Stimulated activated CD4-positive, alpha-beta T cell treated with anti-CD3 and anti-CD28 coated beads, TNF-alpha, amount 100 ng/mL, for 4 hours (primary cell): ENCODE data around the gene ACTR3C.
"Not testable (repeated sequence)": the region's sequence is repeated elsewhere in the genome, so short reads cannot be mapped to it uniquely, and the experiment has no call there.

Experiments
- DNase-seq, 3 experiments: peaks; one replicate each; pipeline ENCODE4 v3.0.0-alpha.2; 2020; ENCODE audit warnings: low read depth in 3 of 3

Gene ACTR3C

DNA sequence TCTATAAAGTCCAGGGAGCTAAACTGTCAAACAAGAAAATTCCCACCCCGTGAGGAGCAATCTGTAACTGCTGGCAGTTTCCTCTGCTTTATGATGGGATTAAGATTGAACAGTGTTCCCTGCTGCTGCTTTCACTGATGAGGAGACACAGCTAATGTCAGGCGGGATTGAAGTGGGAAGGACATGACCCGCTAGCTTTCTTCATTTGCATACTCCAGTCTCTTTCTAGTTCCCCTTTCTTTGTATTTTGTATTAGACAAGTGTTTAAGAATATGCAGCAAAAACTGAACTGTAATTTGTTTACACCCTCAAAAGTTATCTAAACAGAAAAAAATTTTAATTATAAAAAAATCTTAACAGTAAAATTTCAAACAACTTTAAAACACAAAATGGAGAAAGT lies 40.2 kb downstream of the ACTR3C start:
- not testable (repeated sequence) for DNase-seq

DNA sequence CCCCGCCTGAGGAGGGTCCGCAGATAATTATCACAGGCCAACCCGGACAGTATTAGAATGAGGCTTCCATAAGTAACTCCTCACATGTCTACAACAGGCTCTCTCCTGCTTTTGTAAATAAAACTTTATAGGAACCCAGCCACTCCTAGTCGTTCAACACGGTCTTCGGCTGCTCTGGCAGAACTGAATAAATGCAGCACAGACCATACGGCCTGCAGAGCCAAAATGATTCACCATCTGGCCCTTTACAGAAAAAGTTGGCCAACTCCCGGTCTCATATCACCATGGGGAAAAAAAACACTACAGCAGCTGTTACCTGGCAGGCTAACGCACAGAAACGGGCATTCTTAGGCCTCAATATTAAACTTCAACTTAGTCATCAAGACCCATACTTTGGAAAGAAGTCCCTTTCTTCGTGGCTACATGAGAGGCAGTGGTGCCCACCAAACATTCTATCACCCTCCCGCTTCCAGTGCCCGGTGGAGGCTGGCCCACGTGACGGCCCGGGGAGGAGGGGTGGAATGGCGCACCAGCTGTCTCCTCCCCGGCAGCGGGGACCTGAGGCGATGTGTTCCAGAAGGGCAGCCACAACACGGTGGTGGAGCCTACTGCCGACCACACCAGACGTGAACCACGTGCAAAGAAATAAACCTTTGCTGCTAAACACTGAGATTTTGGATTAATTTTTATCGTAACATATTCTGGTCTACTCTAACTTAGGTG lies 41.5 kb downstream of the ACTR3C start:
- not testable (repeated sequence) for DNase-seq

DNA sequence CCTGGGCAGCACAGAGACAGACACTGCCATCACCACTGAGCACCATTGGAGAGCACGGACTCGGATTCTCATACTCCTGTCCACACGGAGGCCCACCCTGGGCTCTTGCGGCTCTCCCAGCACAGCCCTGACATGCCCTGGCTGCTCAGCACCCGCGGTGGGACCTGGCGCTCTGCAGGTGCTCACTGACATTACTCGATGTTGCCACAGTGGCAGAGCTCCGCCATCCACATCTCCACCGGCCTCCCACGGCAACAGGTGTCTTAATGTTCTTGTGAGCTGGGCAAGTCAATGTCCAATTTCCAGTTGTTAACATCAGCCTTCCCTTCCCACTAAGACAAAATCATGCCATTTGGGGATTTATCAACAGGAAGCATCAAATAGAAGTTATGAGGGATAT lies 45.0 kb downstream of the ACTR3C start:
- DNase-seq = not testable (repeated sequence)

GRCh38 chr7:150276132-150276695 lies 47.1 kb downstream of the ACTR3C start:
- peak in 1 of 3 experiments; percentile 13 for DNase-seq

DNA sequence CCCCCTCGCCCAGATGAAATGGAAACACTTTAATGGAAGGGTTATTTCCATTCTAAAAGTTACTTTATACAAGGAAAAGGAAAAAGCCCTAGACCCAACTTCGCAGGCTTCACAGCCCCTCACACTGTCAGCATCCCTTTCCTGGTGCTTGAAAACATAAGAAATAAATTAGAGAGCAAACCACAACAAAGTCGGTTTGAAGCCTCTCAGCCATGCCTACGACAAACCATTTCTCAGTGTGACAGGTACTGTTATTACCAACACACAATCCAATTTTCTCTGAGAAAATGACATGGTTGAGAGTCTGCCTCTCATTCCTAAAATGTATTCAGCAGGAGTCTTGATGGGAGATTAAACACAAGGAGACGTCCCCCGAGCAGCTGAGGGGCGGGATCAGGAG lies 51.4 kb downstream of the ACTR3C start:
- DNase-seq = not testable (repeated sequence)

DNA sequence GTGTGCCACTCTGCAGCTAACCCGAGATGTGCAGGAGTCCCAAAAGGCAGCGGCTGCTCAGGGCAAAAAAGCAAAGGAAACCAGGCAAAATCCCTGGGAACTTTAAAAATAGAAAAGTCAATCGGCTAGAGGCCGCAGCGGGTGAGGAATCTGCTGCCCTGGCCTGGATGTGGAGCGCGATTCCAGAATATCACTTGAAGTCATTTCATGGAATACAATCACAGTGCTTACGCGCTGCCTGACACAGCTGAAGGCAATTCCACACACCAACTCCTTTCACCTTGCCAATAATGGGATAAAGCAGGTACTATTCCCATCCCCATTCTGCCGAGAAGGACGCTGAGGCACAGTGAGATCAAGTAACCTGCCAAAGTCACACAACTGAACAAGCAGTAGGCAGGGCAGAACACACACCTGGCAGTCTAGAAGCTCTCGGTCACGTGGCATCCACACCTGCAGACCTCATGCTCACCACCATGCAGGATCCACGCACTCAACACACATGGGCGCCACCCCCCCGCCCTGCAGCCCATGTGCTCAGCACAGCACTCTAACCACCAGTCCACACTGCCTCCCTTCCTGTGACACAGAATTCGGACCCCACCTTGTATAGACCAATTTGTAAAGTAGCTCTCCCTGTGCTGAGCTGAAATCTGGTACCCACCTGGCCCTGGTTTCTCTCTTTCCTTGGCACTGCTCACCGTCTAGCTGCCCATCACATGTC lies 53.1 kb downstream of the ACTR3C start:
- DNase-seq = not testable (repeated sequence)

- DNase-seq = not testable (repeated sequence)
Observed at GRCh38 chr7:150268798-150269197, 54.5 kb downstream of the ACTR3C start.

- DNase-seq = not testable (repeated sequence)
Observed at GRCh38 chr7:150268287-150268686, 55.1 kb downstream of the ACTR3C start.

GRCh38 chr7:150266953-150267665 lies 56.2 kb downstream of the ACTR3C start:
- not testable (repeated sequence) for DNase-seq

DNA sequence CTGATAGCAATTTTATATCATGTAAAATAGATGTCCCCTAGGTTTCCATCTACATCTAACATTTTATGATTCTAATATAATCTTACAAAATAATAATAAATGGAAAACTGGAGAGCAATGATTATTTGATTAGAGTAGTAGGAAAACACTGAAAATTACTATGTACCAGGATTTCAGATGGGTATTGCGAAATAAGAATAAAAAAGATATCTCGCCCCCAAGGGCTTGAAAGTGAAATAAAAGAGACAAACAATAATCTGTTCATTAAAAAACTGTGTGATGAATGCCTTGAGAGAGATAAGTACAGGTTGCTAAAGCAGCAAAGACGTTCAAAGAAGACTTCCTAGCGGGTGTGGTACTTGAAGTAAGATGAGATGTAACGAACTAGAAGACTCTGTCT lies 60.7 kb downstream of the ACTR3C start:
- DNase-seq = not testable (repeated sequence)

GRCh38 chr7:150247745-150248144 lies 75.6 kb downstream of the ACTR3C start:
- DNase-seq = not testable (repeated sequence)

GRCh38 chr7:150245208-150245607 lies 78.1 kb downstream of the ACTR3C start:
- DNase-seq = not testable (repeated sequence)

- DNase-seq = not testable (repeated sequence)
Observed at GRCh38 chr7:150242935-150243334, 80.4 kb downstream of the ACTR3C start.

GRCh38 chr7:150225444-150225843 lies 97.9 kb downstream of the ACTR3C start:
- DNase-seq = not testable (repeated sequence)

GRCh38 chr7:150222083-150222972 lies 101.0 kb downstream of the ACTR3C start:
- not testable (repeated sequence) for DNase-seq

GRCh38 chr7:150220673-150221181 lies 102.6 kb downstream of the ACTR3C start:
- not testable (repeated sequence) for DNase-seq

- DNase-seq = not testable (repeated sequence)
Observed at GRCh38 chr7:150219941-150220658, 103.2 kb downstream of the ACTR3C start.

GRCh38 chr7:150206848-150207247 lies 116.5 kb downstream of the ACTR3C start:
- DNase-seq = not testable (repeated sequence)

- not testable (repeated sequence) for DNase-seq
Observed at GRCh38 chr7:150205866-150206265, 117.5 kb downstream of the ACTR3C start.

GRCh38 chr7:150204577-150204976 lies 118.8 kb downstream of the ACTR3C start:
- DNase-seq = not testable (repeated sequence)
